MM.1S (cell line): ENCODE results near the gene VAT1.

Source experiments
- DNase-seq: peaks from one replicate; pipeline ENCODE4 v3.0.0-alpha.2; 2015
- H2AFZ ChIP-seq: fragments of 300-600 bp; sonication (generic); 2 replicates; pipeline ENCODE4 v1.6.0; 2016; ENCODE audit warnings: antibody characterized with exemption, low read length
- H3F3A ChIP-seq: fragments of 300-600 bp; sonication (generic); 2 replicates; pipeline ENCODE4 v1.6.1; 2016; ENCODE audit warnings: mild to moderate bottlenecking, antibody characterized with exemption, low read length, moderate library complexity, mixed read lengths; ENCODE audit not compliant: insufficient read depth
- H3K27ac ChIP-seq: fragments of 300-600 bp; sonication (generic); 2 replicates; pipeline ENCODE4 v1.5.1; 2016; ENCODE audit warnings: mild to moderate bottlenecking, low read length
- H3K27me3 ChIP-seq: fragments of 300-600 bp; sonication (generic); replicated peaks from 2 replicates; pipeline ENCODE4 v1.6.0; 2016; ENCODE audit warnings: low read length; ENCODE audit not compliant: insufficient read depth
- H3K36me3 ChIP-seq: fragments of 300-600 bp; sonication (generic); replicated peaks from 2 replicates; pipeline ENCODE4 v1.6.1; 2016; ENCODE audit warnings: mild to moderate bottlenecking, low read length, mixed read lengths; ENCODE audit not compliant: insufficient read depth
- H3K4me1 ChIP-seq: fragments of 300-600 bp; sonication (generic); 2 replicates; pipeline ENCODE4 v1.6.1; 2016; ENCODE audit warnings: low read length, mixed read lengths
- H3K4me2 ChIP-seq: fragments of 300-600 bp; sonication (generic); 2 replicates; pipeline ENCODE4 v1.6.0; 2016; ENCODE audit warnings: low read depth, low read length
- H3K4me3 ChIP-seq: fragments of 300-600 bp; sonication (generic); 2 replicates; pipeline ENCODE4 v1.5.1; 2016; ENCODE audit warnings: low read length, mixed read lengths
- H3K79me2 ChIP-seq: fragments of 300-600 bp; sonication (generic); 2 replicates; pipeline ENCODE4 v1.6.1; 2016; ENCODE audit warnings: mixed run types, low read length, mixed read lengths
- H3K9ac ChIP-seq: fragments of 300-600 bp; sonication (generic); 2 replicates; pipeline ENCODE4 v1.6.1; 2016; ENCODE audit warnings: low read length, mixed read lengths
- H3K9me2 ChIP-seq: fragments of 300-600 bp; sonication (generic); replicated peaks from 2 replicates; pipeline ENCODE4 v1.6.1; 2016; ENCODE audit warnings: mild to moderate bottlenecking, low read length, mixed read lengths; ENCODE audit not compliant: insufficient read depth
- H3K9me3 ChIP-seq: fragments of 300-600 bp; sonication (generic); replicated peaks from 2 replicates; pipeline ENCODE4 v1.6.1; 2016; ENCODE audit warnings: mild to moderate bottlenecking, low read length, mixed read lengths; ENCODE audit not compliant: insufficient read depth
- H4K20me1 ChIP-seq: fragments of 300-600 bp; sonication (generic); 2 replicates; pipeline ENCODE4 v1.6.1; 2016; ENCODE audit warnings: mild to moderate bottlenecking, low read length, moderate library complexity, mixed read lengths; ENCODE audit not compliant: insufficient read depth
- CTCF ChIP-seq: fragments of 300-600 bp; sonication (generic); IDR thresholded peaks from 2 replicates; pipeline ENCODE4 v1.5.1; 2016; ENCODE audit warnings: antibody characterized with exemption, low read length, mixed read lengths
- EZH2 ChIP-seq: fragments of 300-600 bp; sonication (generic); optimal IDR thresholded peaks from 2 replicates; pipeline ENCODE3; 2017; ENCODE audit warnings: low read depth, mild to moderate bottlenecking, antibody characterized with exemption, low read length, mixed read lengths
- EZH2phosphoT487 ChIP-seq: fragments of 300-600 bp; sonication (generic); IDR thresholded peaks from 2 replicates; pipeline ENCODE4 v1.6.1; 2018; ENCODE audit warnings: antibody characterized with exemption, low read length

VAT1 gene

GRCh38 chr17:43018008-43018853, 4.0 kb downstream of the VAT1 start:
- no peak overlapping the region for H3K27ac ChIP-seq
- H3K9me3 ChIP-seq = no peaks in the 10 kb centered on the region
- no peaks in the 10 kb centered on the region for H3K9me2 ChIP-seq
- H3K4me2 ChIP-seq = no peak overlapping the region
- no peaks in the 10 kb centered on the region for H3K36me3 ChIP-seq
- no peak overlapping the region for H3K4me3 ChIP-seq
- TF ChIP-seq EZH2phosphoT487 (no peak), CTCF (no peak)
- no peak overlapping the region for H2AFZ ChIP-seq
- DNase-seq = no peak
- H3K9ac ChIP-seq = no peak overlapping the region
- no peaks in the 10 kb centered on the region for H3K79me2 ChIP-seq
- H3K27me3 ChIP-seq = no peaks in the 10 kb centered on the region
- no peaks in the 10 kb centered on the region for H3K4me1 ChIP-seq
- peaks cover 5% of the 10 kb centered on the region; the same call in 1 of the 2 replicates for H3F3A ChIP-seq
- no peaks in the 10 kb centered on the region for H4K20me1 ChIP-seq

GRCh38 chr17:43016216-43016615, 6.0 kb downstream of the VAT1 start:
- H3K79me2 ChIP-seq = no peaks in the 10 kb centered on the region
- no peaks in the 10 kb centered on the region for H4K20me1 ChIP-seq
- TF ChIP-seq EZH2 (no peak), EZH2phosphoT487 (no peak), CTCF (no peak)
- H3K27me3 ChIP-seq = no peaks in the 10 kb centered on the region
- H3K4me1 ChIP-seq = no peaks in the 10 kb centered on the region
- H3K4me2 ChIP-seq = no peak overlapping the region
- no peak overlapping the region for H3K9ac ChIP-seq
- H3K36me3 ChIP-seq = no peaks in the 10 kb centered on the region
- DNase-seq = no peak
- no peaks in the 10 kb centered on the region for H3K9me2 ChIP-seq
- no peak overlapping the region for H3K4me3 ChIP-seq
- H3K27ac ChIP-seq = no peak overlapping the region
- H3F3A ChIP-seq = no peaks in the 10 kb centered on the region
- H3K9me3 ChIP-seq = no peaks in the 10 kb centered on the region
- H2AFZ ChIP-seq = no peak overlapping the region

- no peaks in the 10 kb centered on the region for H3K4me1 ChIP-seq
- H3K4me2 ChIP-seq = no peak overlapping the region
- H4K20me1 ChIP-seq = no peaks in the 10 kb centered on the region
- no peaks in the 10 kb centered on the region for H3K27me3 ChIP-seq
- no peak for DNase-seq
- H3K36me3 ChIP-seq = no peaks in the 10 kb centered on the region
- H3K27ac ChIP-seq = no peak overlapping the region
- TF ChIP-seq EZH2phosphoT487 (no peak), CTCF (no peak), EZH2 (no peak)
- H3K9ac ChIP-seq = no peak overlapping the region
- no peak overlapping the region for H3K4me3 ChIP-seq
- no peak overlapping the region for H2AFZ ChIP-seq
- no peaks in the 10 kb centered on the region for H3K79me2 ChIP-seq
- H3K9me3 ChIP-seq = no peaks in the 10 kb centered on the region
- H3F3A ChIP-seq = no peaks in the 10 kb centered on the region
- H3K9me2 ChIP-seq = no peaks in the 10 kb centered on the region
These were observed 6.6 kb downstream of the VAT1 start for GRCh38 chr17:43015579-43015978.
